Neural cell (in vitro differentiated cells): ENCODE measurements around the gene CEMIP. TPM values are rescaled to one million over a fixed set of nuclear protein-coding genes. Genes with fewer than 3 reads are reported as not detected.

ENCODE experiments used
- H2AFZ ChIP-seq: fragments of 200-600, 300-800 bp; sonication (generic), shearing (Covaris generic); 2 replicates; pipeline ENCODE4 v1.6.0; 2014; ENCODE audit warnings: low read depth, mild to moderate bottlenecking, antibody characterized with exemption, low read length, moderate library complexity
- H3F3A ChIP-seq: fragments of 200-600 bp; shearing (Covaris generic); 2 replicates; pipeline ENCODE4 v1.6.1; 2016; ENCODE audit warnings: mild to moderate bottlenecking, moderate library complexity, mixed read lengths, antibody characterized with exemption, low read length; ENCODE audit not compliant: insufficient read depth, poor library complexity, severe bottlenecking
- H3K27ac ChIP-seq: fragments of 200-600, 300-800 bp; sonication (generic), shearing (Covaris generic); 2 replicates; pipeline ENCODE4 v1.5.1; 2014; ENCODE audit warnings: mild to moderate bottlenecking, low read length, moderate library complexity
- H3K27me3 ChIP-seq: fragments of 300-800, 200-600 bp; sonication (generic), shearing (Covaris generic); 2 replicates; pipeline ENCODE4 v1.6.0; 2014; ENCODE audit warnings: mild to moderate bottlenecking, low read depth, low read length, moderate library complexity; ENCODE audit not compliant: insufficient read depth
- H3K36me3 ChIP-seq: fragments of 300-800, 200-600 bp; sonication (generic), shearing (Covaris generic); 2 replicates; pipeline ENCODE4 v1.5.1; 2014; ENCODE audit warnings: mild to moderate bottlenecking, antibody characterized with exemption, low read length, moderate library complexity; ENCODE audit not compliant: insufficient read depth
- H3K4me2 ChIP-seq: fragments of 300-800, 200-600 bp; sonication (generic), shearing (Covaris generic); 2 replicates; pipeline ENCODE4 v1.6.0; 2014; ENCODE audit warnings: mild to moderate bottlenecking, low read length
- H3K4me3 ChIP-seq: fragments of 300-800, 200-600 bp; sonication (generic), shearing (Covaris generic); 2 replicates; pipeline ENCODE4 v1.5.1; 2014; ENCODE audit warnings: mild to moderate bottlenecking, low read length, moderate library complexity
- H3K79me2 ChIP-seq: fragments of 200-600 bp; shearing (Covaris generic); replicated peaks from 2 replicates; pipeline ENCODE4 v1.6.0; 2014; ENCODE audit warnings: mild to moderate bottlenecking, low read length, moderate library complexity; ENCODE audit not compliant: insufficient read depth
- H3K9ac ChIP-seq: fragments of 300-800, 200-600 bp; sonication (generic), shearing (Covaris generic); 2 replicates; pipeline ENCODE4 v1.6.1; 2016; ENCODE audit warnings: mild to moderate bottlenecking, low read length, mixed read lengths
- H3K9me2 ChIP-seq: fragments of 200-600 bp; shearing (Covaris generic); 2 replicates; pipeline ENCODE4 v1.6.1; 2016; ENCODE audit warnings: mild to moderate bottlenecking, low read length, mixed read lengths; ENCODE audit not compliant: insufficient read depth
- H3K9me3 ChIP-seq: fragments of 200-600, 300-800 bp; sonication (generic), shearing (Covaris generic); 2 replicates; pipeline ENCODE4 v1.6.1; 2016; ENCODE audit warnings: mild to moderate bottlenecking, mixed run types, low read length, moderate library complexity, mixed read lengths
- H4K20me1 ChIP-seq: fragments of 200-600 bp; shearing (Covaris generic); 2 replicates; pipeline ENCODE4 v1.6.1; 2016; ENCODE audit warnings: mild to moderate bottlenecking, mixed run types; ENCODE audit not compliant: insufficient read depth
- CTCF ChIP-seq: fragments of 450-650 bp; IDR thresholded peaks from 2 replicates; pipeline ENCODE4 v1.5.1; 2014; ENCODE audit warnings: antibody characterized with exemption, mild to moderate bottlenecking, moderate library complexity; ENCODE audit not compliant: poor library complexity, severe bottlenecking
- EP300 ChIP-seq: fragments of 450-650 bp; conservative IDR thresholded peaks from 2 replicates; pipeline ENCODE4 v1.6.1; 2014; ENCODE audit warnings: antibody characterized with exemption, mild to moderate bottlenecking, moderate library complexity; ENCODE audit not compliant: poor library complexity, severe bottlenecking
- EZH2 ChIP-seq: fragments of 200-600, 300-800 bp; shearing (Covaris generic), sonication (generic); IDR thresholded peaks from 2 replicates; pipeline ENCODE4 v1.6.1; 2014; ENCODE audit warnings: antibody characterized with exemption, low read length, borderline replicate concordance, mild to moderate bottlenecking; ENCODE audit not compliant: insufficient read depth, poor library complexity, severe bottlenecking
- MXI1 ChIP-seq: fragments of 450-650 bp; conservative IDR thresholded peaks from 2 replicates; pipeline ENCODE4 v1.6.1; 2014; ENCODE audit warnings: antibody characterized with exemption, mild to moderate bottlenecking; ENCODE audit not compliant: poor library complexity, severe bottlenecking
- POLR2AphosphoS5 ChIP-seq: IDR thresholded peaks from 2 replicates; pipeline ENCODE4 v1.6.1; 2012
- RAD21 ChIP-seq: fragments of 450-650 bp; conservative IDR thresholded peaks from 2 replicates; pipeline ENCODE4 v1.6.1; 2014; ENCODE audit warnings: antibody characterized with exemption, mild to moderate bottlenecking, moderate library complexity
- REST ChIP-seq: IDR thresholded peaks from 2 replicates; pipeline ENCODE4 v1.6.1; 2012; ENCODE audit warnings: borderline replicate concordance
- SMC3 ChIP-seq: fragments of 450-650 bp; conservative IDR thresholded peaks from 2 replicates; pipeline ENCODE4 v1.6.1; 2014; ENCODE audit warnings: antibody characterized with exemption, mild to moderate bottlenecking, moderate library complexity; ENCODE audit not compliant: poor library complexity
- TAF1 ChIP-seq: IDR thresholded peaks from 2 replicates; pipeline ENCODE4 v1.6.1; 2012; ENCODE audit warnings: low read depth
- polyA plus RNA-seq: library from polyadenylated mRNA; depleted of rRNA; stranded (reverse); fragments of >200 nt; gene quantifications from 2 replicates; pipeline ENCODE4 v1.2.3, GENCODE V29; 2014

The CEMIP gene
- polyA plus RNA-seq, 1 donor from 2014 or later: 0.04 TPM

- Histone ChIP-seq H3K4me3 (no peak overlapping the region), H3K9me3 (no peaks in the 10 kb centered on the region), H3K79me2 (no peaks in the 10 kb centered on the region), H3K36me3 (no peaks in the 10 kb centered on the region), H4K20me1 (no peaks in the 10 kb centered on the region), H3K9ac (no peak overlapping the region), H3K27ac (no peak overlapping the region), H3K9me2 (no peaks in the 10 kb centered on the region), H2AFZ (no peak overlapping the region), H3F3A (no peaks in the 10 kb centered on the region), H3K4me2 (no peak overlapping the region), H3K27me3 (no peaks in the 10 kb centered on the region)
- no peak for TF ChIP-seq EZH2
- TF ChIP-seq REST: no peak
- TF ChIP-seq CTCF: no peak
- TF ChIP-seq TAF1: no peak
- no peak for TF ChIP-seq MXI1
- TF ChIP-seq EP300: no peak
Observed at GRCh38 chr15:80768158-80768557, 11.0 kb upstream of the CEMIP start.

GRCh38 chr15:80769153-80769828, 9.9 kb upstream of the CEMIP start:
- Histone ChIP-seq H3K27ac (no peak overlapping the region), H3K36me3 (no peaks in the 10 kb centered on the region), H3K27me3 (no peaks in the 10 kb centered on the region), H4K20me1 (no peaks in the 10 kb centered on the region), H3K4me2 (no peak overlapping the region), H3K4me3 (no peak overlapping the region), H2AFZ (no peak overlapping the region), H3K9me3 (no peaks in the 10 kb centered on the region), H3F3A (no peaks in the 10 kb centered on the region), H3K9me2 (no peaks in the 10 kb centered on the region), H3K9ac (no peak overlapping the region), H3K79me2 (no peaks in the 10 kb centered on the region)
- TF ChIP-seq TAF1 (no peak), POLR2AphosphoS5 (no peak), MXI1 (no peak), REST (no peak), EZH2 (no peak), EP300 (no peak), RAD21 (no peak), CTCF (no peak), SMC3 (no peak)
